Mammary epithelial cell (primary cell): ENCODE results near the gene CNTNAP2.

Experiments
- CTCF ChIP-seq, 2 donors: IDR thresholded peaks in 1 of 2; conservative IDR thresholded peaks in 1 of 2; 2 replicates each; pipeline ENCODE4 v1.5.1; 2011 to 2012; ENCODE audit warnings: inconsistent platforms in 2 of 2, low read length in 2 of 2, mild to moderate bottlenecking in 2 of 2, control low read depth in 1 of 2, low read depth in 1 of 2; ENCODE audit not compliant: insufficient read depth in 1 of 2; ENCODE audit errors: extremely low read depth in 1 of 2
- EZH2 ChIP-seq: IDR thresholded peaks from 2 replicates; pipeline ENCODE4 v1.6.1; 2012; ENCODE audit warnings: low read length, inconsistent platforms, borderline replicate concordance

- TF ChIP-seq CTCF (conservative IDR thresholded peaks at IDR 0.05 in 1 of 2, IDR thresholded peaks at IDR 0.05 in 1 of 2; ENCODE audit: extremely low read depth in 1 of 2, insufficient read depth in 1 of 2, low read depth in 1 of 2, low read length in 2 of 2) (no peak), EZH2 (no peak)
These were observed 1307.3 kb downstream of the CNTNAP2 start for GRCh38 chr7:147423875-147424274.
